Kasumi-1 (cell line): Measurements from ENCODE around the gene TNS2.

Experiments used
- DNase-seq, 2 experiments: peaks; one replicate each; lab custom pipeline; 2025; lab: John Stamatoyannopoulos, UW

The TNS2 gene

DNA sequence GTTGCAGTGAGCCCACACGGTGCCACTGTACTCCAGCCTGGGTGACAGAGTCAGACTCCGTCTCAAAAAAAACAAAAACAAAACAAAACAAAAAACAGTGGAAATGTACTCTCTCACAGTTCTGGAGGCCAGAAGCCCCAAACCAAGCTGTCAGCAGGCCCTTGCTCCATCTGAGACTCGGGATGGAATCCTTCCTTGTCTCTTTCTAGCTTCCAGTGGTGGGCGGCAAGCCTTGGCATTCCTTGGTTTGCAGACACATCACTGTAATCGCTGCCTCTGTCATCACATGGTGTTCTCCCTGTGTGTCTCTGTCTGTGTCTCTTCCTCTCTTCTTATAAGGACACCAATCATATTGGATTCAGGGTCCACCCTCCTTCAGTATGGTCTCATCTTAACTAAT lies 6.4 kb downstream of the TNS2 start:
- DNase-seq, result no peak

DNA sequence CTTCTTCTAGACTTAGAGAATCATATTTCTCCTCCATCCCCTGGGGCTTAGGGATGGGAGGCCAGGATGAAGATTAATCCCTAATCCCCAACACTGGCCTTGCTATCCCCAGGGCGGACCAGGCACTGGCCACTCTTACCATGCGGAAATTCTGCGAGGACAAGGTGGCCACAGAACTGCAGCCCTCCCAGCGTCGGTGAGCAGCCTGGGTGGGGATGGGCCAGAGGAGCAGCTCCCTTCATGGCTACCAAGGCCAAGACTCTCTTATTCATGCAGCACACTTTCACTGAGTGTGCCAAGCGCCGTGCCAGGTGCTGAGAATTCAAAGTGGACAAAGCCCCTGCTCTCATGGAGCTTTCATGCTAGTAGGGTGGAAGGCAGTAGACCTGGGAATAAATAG lies 7.0 kb downstream of the TNS2 start:
- DNase-seq, result no peak

DNA sequence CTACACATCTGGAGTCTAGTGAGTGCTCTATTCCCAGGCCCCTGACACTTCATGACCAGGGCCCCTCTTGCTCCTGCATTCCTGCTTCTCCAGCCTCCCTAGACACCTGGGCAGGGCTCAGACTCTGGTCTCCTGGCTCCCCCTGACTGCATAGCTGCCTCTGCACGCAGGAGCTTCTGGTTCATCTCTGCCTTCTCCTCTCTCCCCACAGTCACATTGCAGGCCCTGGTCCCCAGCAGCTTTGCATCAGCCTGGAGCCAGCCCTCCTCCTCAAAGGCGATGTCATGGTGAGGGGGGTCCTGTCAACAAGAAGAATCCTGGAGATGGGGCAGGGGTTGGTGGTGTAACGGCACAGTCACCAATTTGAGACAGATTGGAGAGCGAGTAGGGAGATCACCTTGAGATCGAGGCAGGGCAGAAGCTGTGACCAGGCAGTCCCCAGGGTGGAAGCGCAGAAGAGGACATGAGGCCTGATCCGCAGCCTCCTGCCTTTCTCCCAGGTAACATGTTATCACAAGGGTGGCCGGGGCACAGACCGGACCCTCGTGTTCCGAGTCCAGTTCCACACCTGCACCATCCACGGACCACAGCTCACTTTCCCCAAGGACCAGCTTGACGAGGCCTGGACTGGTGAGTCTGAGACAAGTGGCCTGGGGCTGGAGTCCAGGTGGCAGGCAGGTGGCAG lies 8.1 kb downstream of the TNS2 start:
- no peak for DNase-seq

DNA sequence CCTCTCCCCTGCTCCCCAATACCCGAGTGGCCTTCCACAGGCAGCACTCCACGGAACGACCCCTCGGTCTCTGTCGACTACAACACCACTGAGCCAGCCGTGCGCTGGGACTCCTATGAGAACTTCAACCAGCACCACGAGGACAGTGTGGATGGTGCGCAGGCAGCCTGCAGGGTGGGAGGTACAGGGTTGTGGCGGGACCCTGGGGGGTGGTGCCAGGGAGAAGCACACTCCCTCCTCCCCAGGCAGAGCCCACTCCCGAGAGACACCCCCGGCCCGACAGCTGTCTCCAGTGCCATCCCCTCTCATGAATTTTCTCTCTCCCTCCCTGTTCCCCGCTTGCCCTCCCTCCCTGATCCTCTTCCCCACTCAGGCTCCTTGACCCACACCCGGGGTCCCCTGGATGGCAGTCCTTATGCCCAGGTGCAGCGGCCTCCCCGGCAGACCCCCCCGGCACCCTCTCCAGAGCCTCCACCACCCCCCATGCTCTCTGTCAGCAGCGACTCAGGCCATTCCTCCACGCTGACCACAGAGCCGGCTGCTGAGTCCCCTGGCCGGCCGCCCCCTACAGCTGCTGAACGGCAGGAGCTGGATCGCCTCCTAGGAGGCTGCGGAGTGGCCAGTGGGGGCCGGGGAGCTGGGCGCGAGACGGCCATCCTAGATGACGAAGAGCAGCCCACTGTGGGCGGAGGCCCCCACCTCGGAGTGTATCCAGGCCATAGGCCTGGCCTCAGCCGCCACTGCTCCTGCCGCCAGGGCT lies 9.0 kb downstream of the TNS2 start:
- no peak for DNase-seq

DNA sequence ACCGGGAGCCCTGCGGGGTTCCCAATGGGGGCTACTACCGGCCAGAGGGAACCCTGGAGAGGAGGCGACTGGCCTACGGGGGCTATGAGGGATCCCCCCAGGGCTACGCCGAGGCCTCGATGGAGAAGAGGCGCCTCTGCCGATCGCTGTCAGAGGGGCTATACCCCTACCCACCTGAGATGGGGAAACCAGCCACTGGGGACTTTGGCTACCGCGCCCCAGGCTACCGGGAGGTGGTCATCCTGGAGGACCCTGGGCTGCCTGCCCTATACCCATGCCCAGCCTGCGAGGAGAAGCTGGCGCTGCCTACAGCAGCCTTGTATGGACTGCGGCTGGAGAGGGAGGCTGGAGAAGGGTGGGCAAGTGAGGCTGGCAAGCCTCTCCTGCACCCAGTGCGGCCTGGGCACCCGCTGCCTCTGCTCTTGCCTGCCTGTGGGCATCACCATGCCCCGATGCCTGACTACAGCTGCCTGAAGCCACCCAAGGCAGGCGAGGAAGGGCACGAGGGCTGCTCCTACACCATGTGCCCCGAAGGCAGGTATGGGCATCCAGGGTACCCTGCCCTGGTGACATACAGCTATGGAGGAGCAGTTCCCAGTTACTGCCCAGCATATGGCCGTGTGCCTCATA lies 9.7 kb downstream of the TNS2 start:
- DNase-seq, result no peak

DNA sequence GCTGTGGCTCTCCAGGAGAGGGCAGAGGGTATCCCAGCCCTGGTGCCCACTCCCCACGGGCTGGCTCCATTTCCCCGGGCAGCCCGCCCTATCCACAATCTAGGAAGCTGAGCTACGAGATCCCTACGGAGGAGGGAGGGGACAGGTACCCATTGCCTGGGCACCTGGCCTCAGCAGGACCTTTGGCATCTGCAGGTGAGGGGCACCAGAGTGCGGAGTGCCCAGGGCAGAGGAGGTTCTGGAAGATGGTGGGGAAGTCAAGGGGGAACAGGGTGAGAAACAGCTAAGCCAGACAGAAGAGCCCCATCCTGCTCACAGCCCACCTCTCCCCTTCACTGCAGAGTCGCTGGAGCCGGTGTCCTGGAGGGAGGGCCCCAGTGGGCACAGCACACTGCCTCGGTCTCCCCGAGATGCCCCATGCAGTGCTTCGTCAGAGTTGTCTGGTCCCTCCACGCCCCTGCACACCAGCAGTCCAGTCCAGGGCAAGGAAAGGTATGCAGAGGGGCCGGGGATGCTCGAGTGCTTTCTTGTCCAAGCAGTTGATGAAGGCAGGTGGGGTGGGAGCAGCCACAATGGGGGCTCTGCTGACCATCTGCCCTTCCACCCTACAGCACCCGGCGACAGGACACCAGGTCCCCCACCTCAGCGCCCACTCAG lies 10.3 kb downstream of the TNS2 start:
- no peak for DNase-seq

DNA sequence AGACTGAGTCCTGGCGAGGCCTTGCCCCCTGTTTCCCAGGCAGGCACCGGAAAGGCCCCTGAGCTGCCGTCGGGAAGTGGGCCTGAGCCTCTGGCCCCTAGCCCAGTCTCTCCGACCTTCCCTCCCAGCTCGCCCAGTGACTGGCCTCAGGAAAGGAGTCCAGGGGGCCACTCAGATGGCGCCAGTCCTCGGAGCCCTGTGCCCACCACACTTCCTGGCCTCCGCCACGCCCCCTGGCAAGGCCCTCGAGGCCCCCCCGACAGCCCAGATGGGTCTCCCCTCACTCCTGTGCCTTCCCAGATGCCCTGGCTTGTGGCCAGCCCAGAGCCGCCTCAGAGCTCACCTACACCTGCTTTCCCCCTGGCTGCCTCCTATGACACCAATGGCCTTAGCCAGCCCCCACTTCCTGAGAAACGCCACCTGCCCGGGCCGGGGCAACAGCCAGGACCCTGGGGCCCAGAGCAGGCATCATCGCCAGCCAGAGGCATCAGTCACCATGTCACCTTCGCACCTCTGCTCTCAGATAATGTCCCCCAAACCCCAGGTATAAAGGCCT lies 10.9 kb downstream of the TNS2 start:
- DNase-seq, result no peak

DNA sequence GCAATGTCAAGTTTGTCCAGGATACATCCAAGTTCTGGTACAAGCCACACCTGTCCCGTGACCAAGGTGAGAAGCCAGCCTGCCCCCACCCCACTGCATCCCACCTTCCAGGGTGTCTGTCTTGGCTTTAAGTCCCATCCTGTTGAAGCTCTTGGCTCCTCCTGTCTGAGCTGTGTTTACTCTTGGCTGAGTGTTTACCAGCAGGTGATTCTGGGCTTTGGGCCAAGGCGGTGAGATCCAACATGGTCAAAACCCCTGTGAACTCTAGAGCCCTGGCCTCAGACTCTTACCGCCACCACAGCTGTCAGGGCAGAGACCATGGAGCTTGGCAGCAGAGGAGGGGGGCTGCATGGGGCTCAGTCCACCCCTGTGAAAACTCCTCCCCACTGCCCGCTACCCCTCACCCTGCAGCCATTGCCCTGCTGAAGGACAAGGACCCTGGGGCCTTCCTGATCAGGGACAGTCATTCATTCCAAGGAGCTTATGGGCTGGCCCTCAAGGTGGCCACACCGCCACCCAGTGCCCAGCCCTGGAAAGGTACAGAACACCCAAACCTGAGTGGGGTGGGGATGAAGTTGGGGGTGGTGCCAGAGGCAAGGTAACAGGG lies 11.6 kb downstream of the TNS2 start:
- DNase-seq, result no peak

DNA sequence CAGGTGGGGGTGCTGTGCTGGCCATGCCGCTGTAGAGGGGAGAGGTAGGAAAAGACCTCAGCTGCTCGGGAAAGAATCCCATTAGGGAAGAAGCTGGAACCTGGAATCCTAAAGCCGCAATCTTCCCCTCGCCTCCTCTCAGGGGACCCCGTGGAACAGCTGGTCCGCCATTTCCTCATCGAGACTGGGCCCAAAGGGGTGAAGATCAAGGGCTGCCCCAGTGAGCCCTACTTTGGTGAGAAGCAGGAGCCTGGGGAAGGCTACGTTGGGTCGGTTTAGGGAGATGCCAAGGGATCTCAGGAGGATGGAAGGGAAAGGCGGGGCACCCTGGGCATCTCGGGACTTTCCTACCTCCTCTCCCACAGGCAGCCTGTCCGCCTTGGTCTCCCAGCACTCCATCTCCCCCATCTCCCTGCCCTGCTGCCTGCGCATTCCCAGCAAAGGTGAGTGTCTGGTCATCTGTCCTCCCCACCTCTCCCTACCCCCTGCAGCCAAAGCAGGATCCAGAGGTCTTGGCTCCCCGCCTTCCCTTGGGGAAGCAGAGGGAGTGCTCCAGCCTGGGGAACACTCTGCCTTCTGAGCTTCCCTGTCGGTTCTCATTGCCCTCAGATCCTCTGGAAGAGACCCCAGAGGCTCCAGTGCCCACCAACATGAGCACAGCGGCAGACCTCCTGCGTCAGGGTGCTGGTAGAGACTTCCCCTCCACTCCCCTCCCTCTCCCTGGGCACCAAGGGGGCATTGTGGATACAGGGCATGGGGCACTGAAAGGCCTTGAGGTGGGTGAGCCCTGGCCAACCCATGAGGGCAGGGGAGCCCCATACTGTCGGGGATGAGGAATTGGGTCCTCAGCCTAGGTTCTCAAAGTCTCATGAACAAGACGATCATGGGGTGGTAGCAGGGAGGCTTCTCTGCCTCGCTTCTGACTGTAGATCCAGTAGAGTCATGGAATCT lies 12.4 kb downstream of the TNS2 start:
- no peak for DNase-seq

DNA sequence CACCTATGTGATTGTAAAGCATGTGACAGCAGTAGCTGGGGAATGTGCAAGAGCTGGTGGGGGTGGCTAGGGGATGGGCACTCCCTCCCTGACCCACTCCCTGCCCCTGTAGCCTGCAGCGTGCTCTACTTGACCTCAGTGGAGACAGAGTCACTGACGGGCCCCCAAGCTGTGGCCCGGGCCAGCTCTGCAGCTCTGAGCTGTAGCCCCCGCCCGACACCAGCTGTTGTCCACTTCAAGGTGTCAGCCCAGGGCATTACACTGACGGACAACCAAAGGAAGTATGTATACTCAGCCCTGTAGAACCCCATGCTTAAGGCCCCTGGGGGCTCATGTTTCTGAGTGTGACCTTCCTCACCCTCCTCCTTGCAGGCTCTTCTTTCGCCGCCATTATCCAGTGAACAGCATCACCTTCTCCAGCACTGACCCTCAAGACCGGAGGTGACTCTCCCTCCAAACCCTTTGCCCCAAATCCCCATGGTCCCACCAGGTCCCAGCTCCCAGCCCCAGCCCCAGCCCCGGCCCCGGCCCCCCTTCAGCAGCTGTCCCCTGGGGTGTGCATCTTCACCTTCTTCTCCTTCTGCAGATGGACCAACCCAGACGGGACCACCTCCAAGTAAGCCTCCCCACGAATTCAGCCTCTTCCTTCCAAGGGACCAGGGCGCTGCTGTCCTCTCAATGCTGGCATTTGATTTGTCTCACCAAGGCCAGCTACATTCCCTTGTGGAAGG lies 13.3 kb downstream of the TNS2 start:
- no peak for DNase-seq

DNA sequence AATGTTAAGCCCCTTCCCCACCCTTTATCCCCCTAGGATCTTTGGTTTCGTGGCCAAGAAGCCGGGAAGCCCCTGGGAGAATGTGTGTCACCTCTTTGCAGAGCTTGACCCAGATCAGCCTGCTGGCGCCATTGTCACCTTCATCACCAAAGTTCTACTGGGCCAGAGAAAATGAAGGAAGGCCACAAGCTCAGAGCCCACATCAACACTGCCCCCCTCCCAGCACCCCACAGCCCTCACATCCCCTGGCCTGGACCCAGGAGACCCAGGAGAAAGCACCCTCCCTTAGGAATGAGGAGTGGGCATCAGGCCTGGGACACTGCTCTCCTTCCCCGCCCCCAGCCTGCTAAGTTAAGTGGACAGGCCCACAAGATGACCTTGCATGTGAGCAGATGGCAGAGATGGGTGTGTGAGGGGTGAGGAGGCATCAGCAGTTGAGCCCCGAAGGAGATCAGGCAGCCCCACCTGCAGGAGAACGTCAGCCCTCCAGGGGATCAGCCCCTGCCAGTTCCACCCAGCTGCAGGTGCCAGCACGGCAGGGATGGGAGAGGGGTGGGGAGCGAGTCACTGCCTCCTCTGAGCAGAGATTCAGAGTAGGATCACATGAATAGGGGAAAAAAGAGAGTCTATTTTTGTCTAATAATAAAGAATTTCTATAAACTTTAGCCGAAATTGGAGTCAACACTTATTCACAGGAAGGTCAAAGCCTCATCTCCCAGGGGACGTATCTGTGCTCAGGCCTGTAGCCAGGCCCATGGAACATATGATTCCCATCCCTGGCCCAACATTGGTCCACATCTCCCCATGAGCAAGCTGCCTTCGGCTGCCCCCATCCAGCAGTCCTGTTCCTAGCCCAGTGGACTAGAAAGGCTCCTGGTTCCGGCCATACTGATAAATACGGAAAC lies 14.1 kb downstream of the TNS2 start:
- no peak for DNase-seq

DNA sequence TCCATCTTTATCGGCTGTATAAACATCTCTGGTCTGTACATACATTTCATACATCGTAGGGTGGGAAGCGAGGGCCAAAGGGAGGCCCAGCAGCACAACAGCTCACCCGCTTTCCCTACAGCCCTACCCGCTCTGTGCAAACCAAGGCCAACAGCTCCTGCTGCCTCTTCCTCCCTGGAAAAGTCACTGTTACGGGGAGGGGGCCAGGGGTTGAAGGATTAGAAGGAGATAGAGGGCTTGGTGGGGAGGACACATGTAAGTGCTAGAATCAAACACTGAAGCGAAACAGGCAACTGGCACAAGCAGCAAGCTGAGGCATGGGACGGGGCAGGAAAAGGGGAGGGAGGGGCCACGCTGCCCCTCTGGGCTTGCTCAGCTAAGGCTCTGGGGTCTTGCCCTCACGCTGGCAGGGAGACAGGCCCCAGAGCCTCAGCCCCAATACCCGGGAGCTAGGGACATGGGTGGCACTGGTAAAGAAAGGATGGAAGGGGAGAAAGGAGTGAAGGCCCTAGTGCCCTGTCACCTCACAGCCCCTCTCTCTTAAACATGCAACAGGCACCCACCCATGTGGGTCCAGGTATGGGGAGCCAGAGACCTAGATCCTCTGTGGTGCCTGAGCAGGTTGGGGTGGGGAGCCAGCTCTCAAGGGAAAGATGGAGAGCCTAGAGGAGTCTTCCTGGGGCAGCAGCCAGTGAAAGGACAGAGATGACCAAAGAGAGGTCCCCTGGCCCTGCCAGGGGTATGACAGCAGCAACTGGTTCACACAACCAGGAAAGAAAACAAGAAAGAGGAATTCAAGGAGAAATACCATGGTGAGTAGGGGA lies 15.0 kb downstream of the TNS2 start:
- no peak for DNase-seq

DNA sequence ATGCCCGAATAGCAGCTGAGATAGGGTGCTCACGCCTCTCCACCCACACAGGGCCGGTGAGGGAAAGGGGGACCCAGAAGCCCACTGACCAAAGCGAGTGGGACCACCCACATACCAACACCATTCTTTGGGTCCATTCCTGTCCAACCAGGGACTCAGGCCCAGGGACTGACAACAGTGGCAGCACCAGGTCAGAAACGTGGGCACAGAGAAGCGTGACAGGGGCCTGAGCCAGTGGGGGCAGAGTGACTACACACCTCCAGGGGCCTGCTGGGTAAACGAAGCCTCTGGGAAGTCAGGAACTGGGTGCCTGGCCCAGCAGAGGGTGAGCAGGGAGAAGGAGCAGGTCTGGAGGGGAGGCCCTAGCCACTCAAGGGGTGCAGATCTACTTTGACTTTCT lies 15.6 kb downstream of the TNS2 start:
- DNase-seq, result no peak

DNA sequence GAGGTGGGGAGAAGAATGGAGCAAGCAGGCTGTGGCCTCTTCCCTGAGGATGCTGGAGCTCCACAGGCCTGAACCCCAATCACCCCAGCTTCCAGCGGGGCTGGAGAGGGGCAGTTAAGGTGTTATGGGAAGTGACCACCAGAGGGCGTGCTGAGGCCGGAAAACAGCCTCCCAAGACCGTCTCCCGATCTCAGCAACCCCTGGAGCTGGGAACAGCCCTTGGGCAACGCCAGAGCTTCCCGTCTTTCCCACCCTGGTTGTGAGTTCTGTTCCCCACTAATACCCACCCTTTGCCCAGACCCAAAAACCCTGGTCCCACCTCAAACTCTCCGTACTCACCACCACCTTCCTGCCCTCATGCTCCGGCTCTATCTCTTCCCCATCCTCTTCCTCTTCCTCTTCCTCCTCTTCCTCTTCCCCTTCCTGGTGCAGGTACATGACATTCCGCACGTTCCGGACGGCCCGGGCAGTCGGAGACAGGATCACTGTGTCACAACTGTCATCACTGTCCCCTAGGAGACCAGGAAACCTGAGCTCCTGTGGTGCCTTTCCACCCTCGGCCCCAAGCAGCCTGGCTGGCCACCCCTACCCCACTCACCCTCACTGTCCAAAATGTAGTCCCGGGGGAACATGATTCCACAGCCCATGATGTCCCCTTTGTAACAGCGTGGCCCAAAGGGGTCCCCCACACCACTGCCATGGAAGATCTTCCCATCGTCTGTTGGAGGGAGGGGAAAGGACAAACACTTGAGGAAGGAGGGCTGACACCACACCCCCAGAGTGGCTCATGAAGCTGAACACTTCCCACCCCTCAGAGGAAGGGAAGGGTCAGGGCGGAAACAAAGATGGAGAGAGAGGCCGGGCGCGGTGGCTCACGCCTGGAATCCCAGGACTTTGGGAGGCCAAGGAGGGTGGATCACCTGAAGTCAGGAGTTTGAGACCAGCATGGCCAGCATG lies 16.4 kb downstream of the TNS2 start:
- DNase-seq, result peak; percentile 48 to 62

DNA sequence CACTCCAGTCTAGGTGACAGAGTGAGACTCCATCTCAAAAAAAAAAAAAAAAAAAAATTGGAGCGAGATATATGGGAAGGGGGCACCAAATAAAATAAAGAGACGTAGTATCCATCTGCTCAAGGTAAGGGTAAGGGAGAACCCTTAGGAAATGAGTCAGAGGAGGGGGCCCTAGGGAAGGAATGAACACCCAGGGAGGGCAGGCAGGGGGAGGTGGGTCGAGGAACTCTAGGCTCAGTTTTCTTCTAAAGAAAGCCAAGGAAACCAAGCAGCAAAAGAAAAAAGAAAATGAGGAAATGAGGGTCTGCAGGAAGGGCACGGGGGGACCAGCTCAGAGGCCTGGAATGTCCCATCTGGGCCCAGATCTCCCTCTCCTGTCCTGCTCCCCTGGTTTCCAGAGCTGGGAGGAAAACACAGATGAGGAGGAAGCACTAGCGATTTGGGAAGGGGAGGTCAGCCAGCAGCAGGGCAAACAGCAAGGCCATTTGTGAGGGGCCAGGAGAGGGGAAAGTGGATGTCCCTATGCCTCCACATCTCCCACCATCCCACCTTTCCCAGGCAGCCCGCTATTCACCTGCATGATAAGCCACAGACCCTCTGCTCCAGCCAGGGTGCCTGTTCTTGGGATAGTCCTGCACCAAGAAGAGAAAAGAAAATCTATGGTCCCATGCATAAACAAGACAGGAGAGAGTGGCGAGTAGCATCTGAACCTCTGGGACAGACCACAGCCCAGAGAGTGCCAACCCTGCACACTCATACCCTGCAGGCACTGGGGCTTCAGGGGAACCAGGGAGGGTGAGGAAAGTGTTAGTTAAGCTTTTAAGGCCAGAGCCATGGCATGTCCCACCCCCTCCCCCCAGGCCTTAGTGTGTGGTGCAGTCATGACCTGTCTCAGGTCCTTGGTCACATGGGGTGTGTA lies 17.5 kb downstream of the TNS2 start:
- DNase-seq, result no peak
